ENCODE data around the gene LARGE1.

DNA sequence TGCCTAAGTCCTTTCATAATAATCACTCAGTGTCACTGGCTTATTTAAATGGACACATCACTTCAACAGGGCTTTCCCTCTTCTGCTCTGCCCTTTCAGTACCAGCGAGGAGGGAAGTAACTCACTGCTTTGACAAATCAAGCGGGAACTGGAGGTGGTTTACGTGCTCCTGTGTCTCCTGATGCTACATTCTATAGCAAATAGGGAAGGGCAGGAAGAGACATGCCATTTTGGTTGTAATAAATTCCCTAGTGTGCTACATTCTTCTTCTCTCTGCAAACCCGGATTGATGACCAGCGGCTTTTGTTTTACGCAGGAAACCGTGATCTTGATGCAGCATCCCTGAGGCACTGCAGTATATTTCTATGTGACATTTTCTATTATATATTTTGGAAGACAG is 491.0 kb downstream of the LARGE1 start:
- TF ChIP-seq, protein P1, sequence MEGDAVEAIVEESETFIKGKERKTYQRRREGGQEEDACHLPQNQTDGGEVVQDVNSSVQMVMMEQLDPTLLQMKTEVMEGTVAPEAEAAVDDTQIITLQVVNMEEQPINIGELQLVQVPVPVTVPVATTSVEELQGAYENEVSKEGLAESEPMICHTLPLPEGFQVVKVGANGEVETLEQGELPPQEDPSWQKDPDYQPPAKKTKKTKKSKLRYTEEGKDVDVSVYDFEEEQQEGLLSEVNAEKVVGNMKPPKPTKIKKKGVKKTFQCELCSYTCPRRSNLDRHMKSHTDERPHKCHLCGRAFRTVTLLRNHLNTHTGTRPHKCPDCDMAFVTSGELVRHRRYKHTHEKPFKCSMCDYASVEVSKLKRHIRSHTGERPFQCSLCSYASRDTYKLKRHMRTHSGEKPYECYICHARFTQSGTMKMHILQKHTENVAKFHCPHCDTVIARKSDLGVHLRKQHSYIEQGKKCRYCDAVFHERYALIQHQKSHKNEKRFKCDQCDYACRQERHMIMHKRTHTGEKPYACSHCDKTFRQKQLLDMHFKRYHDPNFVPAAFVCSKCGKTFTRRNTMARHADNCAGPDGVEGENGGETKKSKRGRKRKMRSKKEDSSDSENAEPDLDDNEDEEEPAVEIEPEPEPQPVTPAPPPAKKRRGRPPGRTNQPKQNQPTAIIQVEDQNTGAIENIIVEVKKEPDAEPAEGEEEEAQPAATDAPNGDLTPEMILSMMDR (IDR thresholded peaks at IDR 0.05): no peak
- TF ChIP-seq POLR2A (IDR thresholded peaks at IDR 0.05) (no peak), POLR2AphosphoS5 (IDR thresholded peaks at IDR 0.05) (no peak)
